CD4-positive, CD25-positive, alpha-beta regulatory T cell (primary cell): ENCODE results near the gene MRGPRE. TPM values are rescaled to one million over a fixed set of nuclear protein-coding genes. Genes with fewer than 3 reads are reported as not detected.

Experiments
- ATAC-seq, 2 donors: fragments of 150-1000 bp; cut with Tn5 transposase; one replicate each; pipeline ENCODE4 v1.10.0; 2021; ENCODE audit warnings: low read depth in 2 of 2, moderate number of reproducible peaks in 2 of 2, moderate library complexity in 1 of 2
- DNase-seq, 3 donors: peaks; one replicate each; pipeline versions ENCODE4 v3.0.0 to v3.0.0-alpha.2; 2012 to 2022; ENCODE audit warnings: mixed read lengths in 1 of 3
- H3K27ac ChIP-seq: one replicate; pipeline ENCODE4 v1.7.0; 2013; ENCODE audit warnings: mild to moderate bottlenecking, low read length; ENCODE audit not compliant: insufficient read depth, poor library complexity, severe bottlenecking
- H3K27me3 ChIP-seq: one replicate; pipeline ENCODE4 v1.7.0; 2013; ENCODE audit warnings: low read length; ENCODE audit not compliant: control insufficient read depth, insufficient read depth
- H3K36me3 ChIP-seq: one replicate; pipeline ENCODE4 v1.7.0; 2013; ENCODE audit warnings: mild to moderate bottlenecking, low read length, moderate library complexity; ENCODE audit not compliant: control insufficient read depth, insufficient read depth
- H3K4me1 ChIP-seq: 2 replicates; pipeline ENCODE4 v1.7.0; 2013; ENCODE audit warnings: mild to moderate bottlenecking, low read length; ENCODE audit not compliant: insufficient read depth, control insufficient read depth, poor library complexity, severe bottlenecking
- H3K4me3 ChIP-seq: one replicate; pipeline ENCODE4 v1.7.0; 2013; ENCODE audit warnings: low read depth, mild to moderate bottlenecking, low read length, moderate library complexity
- H3K9me3 ChIP-seq, 2 experiments: 1 replicate in 1 of 2; 2 replicates in 1 of 2; pipeline ENCODE4 v1.7.0; 2013; ENCODE audit warnings: low read length in 2 of 2, mild to moderate bottlenecking in 1 of 2, moderate library complexity in 1 of 2; ENCODE audit not compliant: control insufficient read depth in 2 of 2
- H3K27ac Mint-ChIP-seq, 3 donors: one replicate each; pipeline ENCODE4 v1.8.0; 2020 to 2022; ENCODE audit warnings: mild to moderate bottlenecking in 3 of 3, mixed read lengths in 3 of 3, moderate library complexity in 2 of 3
- H3K27me3 Mint-ChIP-seq: one replicate; pipeline ENCODE4 v1.8.0; 2022; ENCODE audit warnings: mild to moderate bottlenecking, mixed read lengths
- H3K36me3 Mint-ChIP-seq: one replicate; pipeline ENCODE4 v1.8.0; 2020; ENCODE audit warnings: mixed read lengths
- H3K4me1 Mint-ChIP-seq, 4 donors: one replicate each; pipeline ENCODE4 v1.8.0; 2020 to 2022; ENCODE audit warnings: mixed read lengths in 4 of 4, mild to moderate bottlenecking in 1 of 4
- H3K4me3 Mint-ChIP-seq, 4 donors: one replicate each; pipeline ENCODE4 v1.8.0; 2020 to 2022; ENCODE audit warnings: mild to moderate bottlenecking in 4 of 4, mixed read lengths in 4 of 4, moderate library complexity in 3 of 4
- H3K9me3 Mint-ChIP-seq, 7 donors: one replicate each; pipeline ENCODE4 v1.8.0; 2020 to 2022; ENCODE audit warnings: mixed read lengths in 7 of 7, mild to moderate bottlenecking in 3 of 7, moderate library complexity in 2 of 7
- polyA plus RNA-seq, 4 donors: library from polyadenylated mRNA; unstranded; fragments of 300-500 nt; fragmentation: Illumina TruSeq; gene quantifications; one replicate each; pipeline ENCODE4 v1.2.3, GENCODE V29; 2021
- total RNA-seq: library from RNA; stranded (reverse); gene quantifications from one replicate; pipeline ENCODE4 v1.2.3, GENCODE V29; 2022

MRGPRE gene
- total and polyA plus RNA-seq, 5 donors from 2014 or later = not detected

GRCh38 chr11:3181725-3182461 lies 50.3 kb downstream of the MRGPRE start:
- ATAC-seq = no peak
- Histone ChIP-seq H3K27me3 (no peaks in the 10 kb centered on the region), H3K27ac (no peak overlapping the region), H3K9me3 (peaks cover 1 to 4% of the 10 kb centered on the region in 2 experiments), H3K36me3 (no peaks in the 10 kb centered on the region), H3K4me1 (no peaks in the 10 kb centered on the region), H3K4me3 (no peak overlapping the region)
- Mint-ChIP-seq H3K4me1 (no peaks in the 10 kb centered on the region), H3K9me3 (peaks cover 0 to 3% (median 1%) of the 10 kb centered on the region in 7 donors), H3K27me3 (peaks cover 10% of the 10 kb centered on the region), H3K4me3 (no peak overlapping the region), H3K27ac (no peak overlapping the region), H3K36me3 (no peaks in the 10 kb centered on the region)
- DNase-seq = no peak

DNA sequence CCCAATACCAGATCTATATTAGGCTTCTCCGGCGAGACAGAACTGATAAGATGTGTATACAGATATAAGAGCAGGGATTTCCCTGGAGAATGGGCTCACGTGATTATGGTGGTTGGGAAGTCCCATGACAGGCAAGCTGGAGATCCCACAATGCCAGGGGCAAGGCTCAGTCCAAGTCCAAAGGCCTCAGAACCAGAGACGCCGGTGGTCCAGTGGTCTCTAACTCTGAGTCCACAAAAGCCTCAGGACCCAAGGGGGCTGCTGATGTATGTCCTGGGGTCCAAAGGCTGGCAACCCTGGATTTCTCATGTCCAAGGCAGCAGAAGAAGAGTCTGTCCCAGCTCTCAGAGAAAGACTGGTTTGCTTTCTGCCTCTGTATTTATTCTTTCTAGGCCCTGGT lies 51.3 kb downstream of the MRGPRE start:
- peaks cover 12 to 13% of the 10 kb centered on the region in 2 experiments for H3K9me3 ChIP-seq
- no peaks in the 10 kb centered on the region for H3K4me1 Mint-ChIP-seq
- no peaks in the 10 kb centered on the region for H3K27me3 ChIP-seq
- H3K36me3 Mint-ChIP-seq = no peaks in the 10 kb centered on the region
- H3K4me3 Mint-ChIP-seq = no peak overlapping the region
- H3K36me3 ChIP-seq = no peaks in the 10 kb centered on the region
- no peak for ATAC-seq
- H3K9me3 Mint-ChIP-seq = peaks cover 0 to 13% (median 2%) of the 10 kb centered on the region in 7 donors
- H3K27ac ChIP-seq = no peak overlapping the region
- H3K27ac Mint-ChIP-seq = no peak overlapping the region
- H3K4me1 ChIP-seq = no peaks in the 10 kb centered on the region
- no peak overlapping the region for H3K4me3 ChIP-seq
- peaks cover 13% of the 10 kb centered on the region for H3K27me3 Mint-ChIP-seq
- no peak for DNase-seq

DNA sequence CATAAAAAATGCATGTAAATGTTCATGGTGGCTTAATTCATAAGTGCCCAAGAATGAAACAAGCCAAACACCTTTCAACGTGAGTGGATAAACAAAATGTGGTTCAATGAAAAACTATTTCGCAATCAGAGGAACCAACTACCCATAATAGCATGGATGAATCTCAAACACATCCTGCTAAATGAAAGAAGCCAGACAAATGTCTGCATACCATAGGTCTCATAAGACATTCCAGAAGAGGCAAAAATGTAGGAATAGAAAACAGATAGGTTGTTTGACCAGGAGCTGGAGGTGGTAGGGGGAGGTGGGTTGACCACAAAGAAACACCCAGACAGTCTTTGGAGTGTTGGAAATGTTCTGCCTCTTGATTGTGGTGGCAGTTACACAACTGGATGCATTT lies 53.9 kb downstream of the MRGPRE start:
- no peak overlapping the region for H3K4me3 ChIP-seq
- H3K27ac Mint-ChIP-seq = no peak overlapping the region
- H3K4me1 ChIP-seq = no peaks in the 10 kb centered on the region
- no peaks in the 10 kb centered on the region for H3K36me3 Mint-ChIP-seq
- H3K27me3 Mint-ChIP-seq = peaks cover 13% of the 10 kb centered on the region
- no peaks in the 10 kb centered on the region for H3K4me1 Mint-ChIP-seq
- no peak overlapping the region for H3K4me3 Mint-ChIP-seq
- ATAC-seq = no peak
- H3K27ac ChIP-seq = no peak overlapping the region
- no peaks in the 10 kb centered on the region for H3K36me3 ChIP-seq
- H3K27me3 ChIP-seq = no peaks in the 10 kb centered on the region
- peaks cover 0 to 18% (median 4%) of the 10 kb centered on the region in 7 donors for H3K9me3 Mint-ChIP-seq
- no peak for DNase-seq
- peaks cover 16 to 17% of the 10 kb centered on the region in 2 experiments for H3K9me3 ChIP-seq

DNA sequence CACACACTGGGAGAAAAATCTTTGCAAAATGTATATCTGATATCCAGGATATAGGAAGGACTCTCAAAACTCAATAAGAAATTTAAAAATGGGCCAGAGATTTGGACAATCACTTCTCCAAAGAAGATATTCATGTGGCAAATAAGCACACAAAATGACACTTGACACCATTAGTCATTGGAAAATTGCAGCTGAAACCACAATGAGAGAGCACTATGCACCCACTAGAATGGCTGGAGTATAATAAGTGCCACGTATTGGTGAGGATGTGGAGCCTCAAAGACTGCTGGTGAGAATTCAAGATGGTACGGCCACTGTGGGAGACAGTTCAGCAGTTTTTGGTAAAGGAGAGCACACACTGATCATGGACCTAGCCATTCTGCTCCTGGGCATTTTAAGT lies 54.3 kb downstream of the MRGPRE start:
- H3K9me3 ChIP-seq = peaks cover 16 to 17% of the 10 kb centered on the region in 2 experiments
- H3K4me1 ChIP-seq = no peaks in the 10 kb centered on the region
- no peak overlapping the region for H3K4me3 Mint-ChIP-seq
- no peaks in the 10 kb centered on the region for H3K36me3 Mint-ChIP-seq
- no peak overlapping the region for H3K27ac Mint-ChIP-seq
- no peak overlapping the region for H3K4me3 ChIP-seq
- H3K27me3 ChIP-seq = no peaks in the 10 kb centered on the region
- no peak overlapping the region for H3K27ac ChIP-seq
- no peaks in the 10 kb centered on the region for H3K4me1 Mint-ChIP-seq
- no peak for DNase-seq
- ATAC-seq = no peak
- H3K9me3 Mint-ChIP-seq = peaks cover 0 to 18% (median 4%) of the 10 kb centered on the region in 7 donors
- H3K36me3 ChIP-seq = no peaks in the 10 kb centered on the region
- peaks cover 13% of the 10 kb centered on the region for H3K27me3 Mint-ChIP-seq

Other genes starting within 250 kb of the MRGPRE start
- gene NAP1L4, start 240.1 kb downstream of the MRGPRE start, total RNA-seq = 351 TPM
- 100 to 1,000 TPM; 210 to 266 (median 227) TPM for gene NAP1L4, start 240.1 kb downstream of the MRGPRE start, polyA plus RNA-seq
- 58.0 TPM for gene CARS1, start 175.0 kb downstream of the MRGPRE start, total RNA-seq
- gene CARS1, start 175.0 kb downstream of the MRGPRE start, polyA plus RNA-seq = 10 to 100 TPM; 39.6 to 49.3 (median 42.5) TPM
- gene OSBPL5, start 67.1 kb downstream of the MRGPRE start, total RNA-seq = 2.2 TPM
- under 1 TPM in 2 of 4 donors, not detected in 2; 0.22 to 0.23 TPM for gene OSBPL5, start 67.1 kb downstream of the MRGPRE start, polyA plus RNA-seq
- not detected for gene MRGPRG, start 13.6 kb downstream of the MRGPRE start, total RNA-seq
- not detected for gene MRGPRG, start 13.6 kb downstream of the MRGPRE start, polyA plus RNA-seq
- 25.5 TPM for gene ZNF195, start 146.7 kb upstream of the MRGPRE start, total RNA-seq
- 10 to 100 TPM; 23.1 to 31.3 (median 27.1) TPM for gene ZNF195, start 146.7 kb upstream of the MRGPRE start, polyA plus RNA-seq